Activated T-cell treated with anti-CD3 and anti-CD28 coated beads, Interleukin-2, amount 50 U/mL, for 4 hours (primary cell): Measurements from ENCODE around the gene TBRG4. TPM values are rescaled to one million over a fixed set of nuclear protein-coding genes. Genes with fewer than 3 reads are reported as not detected.

Source experiments
- ATAC-seq, 2 donors: fragments of 200-7000 bp; cut with Tn5 transposase; one replicate each; pipeline ENCODE4 v1.10.0; 2021
- DNase-seq: peaks from one replicate; pipeline ENCODE4 v3.0.0-alpha.2; 2020
- H3K27me3 Mint-ChIP-seq: one replicate; pipeline ENCODE4 v1.8.0; 2021; ENCODE audit warnings: low read depth, mixed read lengths
- H3K36me3 Mint-ChIP-seq: one replicate; pipeline ENCODE4 v1.8.0; 2022; ENCODE audit warnings: mixed read lengths; ENCODE audit not compliant: insufficient read depth
- H3K4me1 Mint-ChIP-seq: one replicate; pipeline ENCODE4 v1.8.0; 2021; ENCODE audit warnings: low read depth, mixed read lengths
- H3K4me3 Mint-ChIP-seq: one replicate; pipeline ENCODE4 v1.8.0; 2021; ENCODE audit warnings: mild to moderate bottlenecking, moderate library complexity, mixed read lengths
- H3K9me3 Mint-ChIP-seq: one replicate; pipeline ENCODE4 v1.8.0; 2021; ENCODE audit warnings: mixed read lengths
- total RNA-seq, 3 donors: library from RNA; stranded (reverse); gene quantifications; one replicate each; pipeline ENCODE4 v1.2.1, GENCODE V29; 2021

Gene TBRG4
- total RNA-seq, 3 donors from 2014 or later, result 206 to 236 (median 233) TPM

- Mint-ChIP-seq H3K9me3 (no peaks in the 10 kb centered on the region), H3K4me1 (peaks cover 2% of the 10 kb centered on the region)
- DNase-seq, result no peak
Measured at GRCh38 chr7:45084336-45084735, 27.2 kb downstream of the TBRG4 start.

GRCh38 chr7:45082831-45083331 is 28.6 kb downstream of the TBRG4 start:
- no peaks in the 10 kb centered on the region for H3K4me1 Mint-ChIP-seq
- H3K4me3 Mint-ChIP-seq, result no peak overlapping the region
- no peaks in the 10 kb centered on the region for H3K9me3 Mint-ChIP-seq
- no peaks in the 10 kb centered on the region for H3K36me3 Mint-ChIP-seq
- H3K27me3 Mint-ChIP-seq, result peaks cover under 1% of the 10 kb centered on the region
- ATAC-seq (no peak), DNase-seq (no peak)

More at GRCh38 chr7:45084336-45084735, 27.2 kb downstream of the TBRG4 start:
- Mint-ChIP-seq H3K36me3 (no peaks in the 10 kb centered on the region), H3K27me3 (peaks cover 8% of the 10 kb centered on the region), H3K4me3 (no peak overlapping the region)
- ATAC-seq, result no peak

GRCh38 chr7:45082031-45082830 is 29.3 kb downstream of the TBRG4 start:
- no peaks in the 10 kb centered on the region for H3K9me3 Mint-ChIP-seq
- H3K4me1 Mint-ChIP-seq, result no peaks in the 10 kb centered on the region
- ATAC-seq, result no peak
- no peak overlapping the region for H3K4me3 Mint-ChIP-seq
- H3K36me3 Mint-ChIP-seq, result no peaks in the 10 kb centered on the region
- no peaks in the 10 kb centered on the region for H3K27me3 Mint-ChIP-seq
- no peak for DNase-seq

DNA sequence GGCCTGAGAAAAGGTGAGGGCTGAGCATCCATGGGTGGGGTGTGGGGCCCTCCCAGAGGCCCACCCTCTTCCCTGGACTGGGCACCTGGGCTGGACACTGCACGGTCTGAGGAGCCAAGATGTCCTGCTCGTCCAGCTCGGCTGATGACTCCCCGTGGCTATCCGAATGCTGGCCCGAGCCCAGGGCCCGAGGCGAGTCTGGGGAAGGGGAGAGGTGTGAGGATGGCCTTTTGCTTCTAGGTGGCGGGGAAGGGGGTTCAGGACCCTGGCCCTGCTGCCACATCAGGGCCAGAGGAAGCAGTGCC is 29.9 kb downstream of the TBRG4 start:
- ATAC-seq (no peak), DNase-seq (no peak)
- H3K4me3 Mint-ChIP-seq, result no peak overlapping the region
- H3K4me1 Mint-ChIP-seq, result no peaks in the 10 kb centered on the region
- no peaks in the 10 kb centered on the region for H3K9me3 Mint-ChIP-seq
- H3K27me3 Mint-ChIP-seq, result no peaks in the 10 kb centered on the region
- H3K36me3 Mint-ChIP-seq, result no peaks in the 10 kb centered on the region

- no peaks in the 10 kb centered on the region for H3K9me3 Mint-ChIP-seq
- H3K27me3 Mint-ChIP-seq, result no peaks in the 10 kb centered on the region
- ATAC-seq (no peak), DNase-seq (no peak)
- no peak overlapping the region for H3K4me3 Mint-ChIP-seq
- H3K36me3 Mint-ChIP-seq, result peaks cover 3% of the 10 kb centered on the region
- no peaks in the 10 kb centered on the region for H3K4me1 Mint-ChIP-seq
Measured at GRCh38 chr7:45080958-45081669, 30.4 kb downstream of the TBRG4 start.

- DNase-seq (no peak), ATAC-seq (no peak)
- Mint-ChIP-seq H3K9me3 (no peaks in the 10 kb centered on the region), H3K4me1 (no peaks in the 10 kb centered on the region), H3K36me3 (peaks cover 3% of the 10 kb centered on the region), H3K27me3 (no peaks in the 10 kb centered on the region), H3K4me3 (no peak overlapping the region)
Measured at GRCh38 chr7:45080265-45080957, 31.1 kb downstream of the TBRG4 start.

- peaks cover 2% of the 10 kb centered on the region for H3K4me1 Mint-ChIP-seq
- no peaks in the 10 kb centered on the region for H3K9me3 Mint-ChIP-seq
- H3K36me3 Mint-ChIP-seq, result peaks cover 18% of the 10 kb centered on the region
- H3K4me3 Mint-ChIP-seq, result no peak overlapping the region
- no peaks in the 10 kb centered on the region for H3K27me3 Mint-ChIP-seq
- ATAC-seq (no peak), DNase-seq (no peak)
Measured at GRCh38 chr7:45078125-45078681, 33.3 kb downstream of the TBRG4 start.

DNA sequence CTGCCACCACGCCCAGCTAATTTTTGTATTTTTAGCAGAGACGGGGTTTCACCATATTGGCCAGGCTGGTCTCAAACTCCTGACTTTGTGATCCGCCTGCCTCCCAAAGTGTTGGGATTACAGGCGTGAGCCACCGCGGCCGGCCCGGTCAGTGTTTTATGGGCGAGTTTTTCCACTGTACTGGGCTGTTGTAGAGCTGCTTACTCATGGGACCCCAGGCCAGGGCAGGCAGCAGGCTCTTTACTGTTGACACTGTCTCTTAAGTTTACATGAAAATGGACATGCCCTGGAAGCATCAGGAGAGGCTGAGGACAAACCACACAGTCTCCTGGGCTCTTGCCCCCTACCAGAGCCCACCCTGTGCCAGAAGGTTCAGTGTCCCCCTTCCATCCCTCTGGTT is 33.9 kb downstream of the TBRG4 start:
- DNase-seq (no peak), ATAC-seq (no peak)
- H3K4me1 Mint-ChIP-seq, result peaks cover 6% of the 10 kb centered on the region
- H3K27me3 Mint-ChIP-seq, result no peaks in the 10 kb centered on the region
- H3K9me3 Mint-ChIP-seq, result no peaks in the 10 kb centered on the region
- peaks cover 24% of the 10 kb centered on the region for H3K36me3 Mint-ChIP-seq
- H3K4me3 Mint-ChIP-seq, result no peak overlapping the region

DNA sequence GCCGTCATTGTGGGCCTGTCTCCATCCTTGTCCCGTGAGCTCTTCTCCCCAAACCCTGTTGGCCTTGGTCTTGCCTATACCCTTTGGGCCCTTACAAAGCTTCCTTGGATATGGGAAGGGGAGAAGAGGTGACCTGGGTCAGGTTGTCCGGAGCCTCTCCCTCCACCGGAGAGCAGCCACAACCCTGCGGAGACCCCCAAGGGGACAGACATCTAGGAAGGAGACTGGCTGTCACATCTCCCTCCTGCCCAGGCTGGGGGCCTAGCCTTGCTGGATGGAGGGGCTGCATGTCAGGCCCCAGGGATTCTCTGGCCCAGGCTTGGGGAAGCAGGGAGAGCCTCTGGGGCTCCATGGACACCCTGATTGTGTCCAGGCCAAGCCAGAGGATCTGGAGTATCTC is 34.6 kb downstream of the TBRG4 start:
- H3K27me3 Mint-ChIP-seq, result no peaks in the 10 kb centered on the region
- no peak for DNase-seq
- no peaks in the 10 kb centered on the region for H3K9me3 Mint-ChIP-seq
- ATAC-seq, result no peak
- peaks cover 27% of the 10 kb centered on the region for H3K36me3 Mint-ChIP-seq
- H3K4me1 Mint-ChIP-seq, result peaks cover 6% of the 10 kb centered on the region
- H3K4me3 Mint-ChIP-seq, result no peak overlapping the region

- peaks cover 31% of the 10 kb centered on the region for H3K36me3 Mint-ChIP-seq
- H3K4me3 Mint-ChIP-seq, result no peak overlapping the region
- no peaks in the 10 kb centered on the region for H3K27me3 Mint-ChIP-seq
- H3K4me1 Mint-ChIP-seq, result peaks cover 8% of the 10 kb centered on the region
- ATAC-seq (no peak), DNase-seq (no peak)
- no peaks in the 10 kb centered on the region for H3K9me3 Mint-ChIP-seq
Measured at GRCh38 chr7:45075871-45076796, 35.4 kb downstream of the TBRG4 start.

GRCh38 chr7:45075355-45075644 is 36.2 kb downstream of the TBRG4 start:
- ATAC-seq (no peak), DNase-seq (no peak)
- Mint-ChIP-seq H3K36me3 (peaks cover 31% of the 10 kb centered on the region), H3K9me3 (no peaks in the 10 kb centered on the region), H3K4me1 (peaks cover 8% of the 10 kb centered on the region), H3K4me3 (no peak overlapping the region), H3K27me3 (no peaks in the 10 kb centered on the region)

- no peak for DNase-seq
- Mint-ChIP-seq H3K4me1 (peaks cover 8% of the 10 kb centered on the region), H3K27me3 (no peaks in the 10 kb centered on the region), H3K9me3 (no peaks in the 10 kb centered on the region), H3K4me3 (no peak overlapping the region), H3K36me3 (peaks cover 35% of the 10 kb centered on the region)
- no peak for ATAC-seq
Measured at GRCh38 chr7:45074528-45075354, 36.8 kb downstream of the TBRG4 start.
